Stimulated activated naive B cell treated with anti-CD40 and anti-IgM and Interleukin-4, amounts not matched to agents 10 μg/mL and 1 μg/mL and 100 μg/mL, for 72 hours (primary cell): Measurements from ENCODE around the gene RARB.

Experiments
- ATAC-seq, 2 donors: fragments of 150-1000 bp; cut with Tn5 transposase; replicated peaks; 2 replicates each; pipeline ENCODE4 v1.10.0; 2021; ENCODE audit warnings: moderate library complexity in 1 of 2
- DNase-seq: peaks from one replicate; pipeline ENCODE4 v3.0.0; 2021
- H3K27ac Mint-ChIP-seq: one replicate; pipeline ENCODE4 v1.8.0; 2022; ENCODE audit warnings: mild to moderate bottlenecking, mixed read lengths
- H3K27me3 Mint-ChIP-seq, 2 donors: one replicate each; pipeline ENCODE4 v1.8.0; 2022; ENCODE audit warnings: mixed read lengths in 2 of 2
- H3K36me3 Mint-ChIP-seq, 2 donors: one replicate each; pipeline ENCODE4 v1.8.0; 2022; ENCODE audit warnings: mixed read lengths in 2 of 2, mild to moderate bottlenecking in 1 of 2
- H3K4me1 Mint-ChIP-seq, 2 donors: one replicate each; pipeline ENCODE4 v1.8.0; 2022; ENCODE audit warnings: mixed read lengths in 2 of 2, mild to moderate bottlenecking in 1 of 2
- H3K4me3 Mint-ChIP-seq, 2 donors: one replicate each; pipeline ENCODE4 v1.8.0; 2022; ENCODE audit warnings: mild to moderate bottlenecking in 2 of 2, mixed read lengths in 2 of 2, moderate library complexity in 1 of 2
- H3K9me3 Mint-ChIP-seq, 2 donors: one replicate each; pipeline ENCODE4 v1.8.0; 2022; ENCODE audit warnings: mixed read lengths in 2 of 2, mild to moderate bottlenecking in 1 of 2

Gene RARB

DNA sequence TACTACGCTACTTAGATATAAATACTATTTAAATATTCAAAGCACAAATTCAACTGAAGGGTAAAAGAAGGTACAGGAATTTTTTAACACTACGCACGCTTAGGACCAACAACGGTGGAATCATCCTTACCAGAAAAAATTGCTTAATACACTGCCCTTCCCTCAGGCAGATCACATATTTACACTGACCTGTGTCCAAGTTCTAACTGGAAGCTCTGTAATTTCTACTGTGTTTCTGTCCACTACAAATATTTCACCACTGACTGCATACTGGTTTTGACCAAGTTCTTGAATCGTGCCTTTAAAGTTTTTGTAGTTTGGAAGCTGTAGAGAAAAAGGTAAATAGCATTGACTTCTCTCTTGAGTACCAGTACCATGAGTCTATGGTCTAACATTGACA lies 192.4 kb downstream of the RARB start:
- H3K4me3 Mint-ChIP-seq: no peak overlapping the region
- H3K4me1 Mint-ChIP-seq: peaks cover 0 to 2% of the 10 kb centered on the region in 2 donors
- peaks cover 30 to 41% of the 10 kb centered on the region in 2 donors for H3K36me3 Mint-ChIP-seq
- H3K27me3 Mint-ChIP-seq: no peaks in the 10 kb centered on the region
- DNase-seq: no peak
- H3K27ac Mint-ChIP-seq: no peak overlapping the region
- H3K9me3 Mint-ChIP-seq: no peaks in the 10 kb centered on the region
- ATAC-seq: no peak

DNA sequence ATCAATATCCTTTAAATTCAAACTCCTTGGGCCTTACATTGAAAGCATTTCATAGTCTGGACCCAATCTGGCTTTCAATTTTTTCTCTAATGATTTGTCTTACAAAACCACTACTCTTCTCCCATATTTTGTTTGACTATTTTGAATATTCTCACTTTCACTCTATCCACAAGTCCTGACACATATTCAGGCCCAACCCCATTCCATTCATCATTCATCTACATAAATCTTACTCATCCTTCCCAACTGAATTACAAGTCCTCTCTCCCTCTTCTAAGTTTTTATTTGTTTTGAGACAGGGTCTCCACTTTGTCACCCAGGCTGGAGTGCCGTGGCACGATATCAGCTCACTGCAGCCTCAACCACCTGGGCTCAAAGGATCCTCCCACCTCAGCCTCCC lies 193.0 kb downstream of the RARB start:
- Mint-ChIP-seq H3K4me1 (peaks cover 0 to 2% of the 10 kb centered on the region in 2 donors), H3K36me3 (peaks cover 34 to 46% of the 10 kb centered on the region in 2 donors), H3K27me3 (no peaks in the 10 kb centered on the region), H3K27ac (peak overlapping the region; percentile 78), H3K9me3 (no peaks in the 10 kb centered on the region), H3K4me3 (no peak overlapping the region)
- ATAC-seq (no peak), DNase-seq (no peak)

DNA sequence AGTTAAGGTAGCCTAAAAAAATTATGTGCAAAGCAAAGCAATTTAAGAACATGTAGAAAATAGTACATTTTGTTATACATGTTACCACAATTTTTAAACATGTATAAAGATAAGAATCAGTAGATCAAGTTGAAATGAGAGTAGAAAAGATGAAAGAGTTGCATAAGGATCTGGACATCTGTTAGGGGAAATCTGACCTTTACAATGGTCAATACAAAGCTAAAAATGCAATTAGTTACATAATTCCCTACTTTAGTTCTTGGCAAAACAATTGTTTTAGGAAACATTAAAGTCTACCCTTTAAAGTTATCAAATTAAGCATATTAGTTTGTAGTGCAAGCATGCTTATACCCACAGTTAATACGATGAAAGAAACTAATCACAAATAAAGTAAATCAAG lies 203.9 kb downstream of the RARB start:
- peaks cover 15 to 34% of the 10 kb centered on the region in 2 donors for H3K36me3 Mint-ChIP-seq
- DNase-seq: no peak
- no peak overlapping the region for H3K4me3 Mint-ChIP-seq
- H3K27me3 Mint-ChIP-seq: no peaks in the 10 kb centered on the region
- no peak for ATAC-seq
- no peak overlapping the region for H3K27ac Mint-ChIP-seq
- H3K4me1 Mint-ChIP-seq: peaks cover 6 to 22% of the 10 kb centered on the region in 2 donors
- H3K9me3 Mint-ChIP-seq: no peaks in the 10 kb centered on the region

DNA sequence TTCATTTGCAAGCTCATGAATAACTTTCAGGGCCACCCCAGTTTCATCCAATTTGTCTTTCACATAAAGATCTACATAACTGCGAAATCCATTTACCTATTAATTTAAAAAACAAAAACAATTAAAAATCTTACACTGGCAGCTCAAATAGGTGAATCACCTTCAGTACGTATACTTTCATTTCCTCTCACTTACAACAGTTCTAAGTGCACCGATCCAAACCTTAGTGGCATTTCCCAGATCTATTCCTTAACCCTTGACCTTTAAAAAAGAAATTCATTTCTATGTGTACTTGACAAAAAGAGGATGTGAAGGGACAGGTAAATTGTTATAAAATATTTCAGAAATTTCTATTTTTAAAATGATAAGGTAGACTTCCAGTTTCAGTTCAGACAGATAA lies 205.9 kb downstream of the RARB start:
- H3K27ac Mint-ChIP-seq: no peak overlapping the region

DNA sequence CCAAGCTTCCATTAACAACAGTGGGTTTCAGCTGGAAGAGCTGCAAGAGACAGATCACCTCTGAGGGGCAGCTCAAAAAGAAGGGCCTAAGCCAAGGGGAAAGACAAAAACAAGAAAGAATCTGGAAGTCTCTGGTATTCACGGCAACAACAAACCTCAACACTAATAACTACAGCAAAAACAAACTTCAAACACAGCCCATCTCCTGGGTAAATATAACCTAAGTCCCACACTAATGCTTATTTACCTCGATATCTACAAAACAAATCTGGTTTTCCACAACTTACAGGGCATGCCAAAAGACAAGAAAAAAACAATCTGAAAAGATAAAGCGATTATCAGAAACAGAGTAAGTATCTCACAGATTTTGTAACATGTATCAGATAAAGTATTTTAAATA lies 207.0 kb downstream of the RARB start:
- Mint-ChIP-seq H3K36me3 (peaks cover 16 to 26% of the 10 kb centered on the region in 2 donors), H3K27ac (no peak overlapping the region), H3K4me1 (peaks cover 6 to 22% of the 10 kb centered on the region in 2 donors), H3K27me3 (no peaks in the 10 kb centered on the region), H3K4me3 (no peak overlapping the region), H3K9me3 (no peaks in the 10 kb centered on the region)
- ATAC-seq (no peak), DNase-seq (no peak)

More for the DNA sequence above, 205.9 kb downstream of the RARB start:
- Mint-ChIP-seq H3K9me3 (no peaks in the 10 kb centered on the region), H3K4me1 (peaks cover 6 to 22% of the 10 kb centered on the region in 2 donors), H3K4me3 (no peak overlapping the region), H3K36me3 (peaks cover 16 to 30% of the 10 kb centered on the region in 2 donors), H3K27me3 (no peaks in the 10 kb centered on the region)
- ATAC-seq (peak; percentile 67 to 71), DNase-seq (no peak)
